B cell (primary cell): ENCODE results near the gene UTS2B. TPM values are rescaled to one million over a fixed set of nuclear protein-coding genes. Genes with fewer than 3 reads are reported as not detected.

ENCODE experiments used
- ATAC-seq: fragments of 200-7000 bp; cut with Tn5 transposase; one replicate; pipeline ENCODE4 v1.10.0; 2021; ENCODE audit warnings: low read depth, mild to moderate bottlenecking, moderate number of reproducible peaks, moderate library complexity
- CTCF ChIA-PET: fragments of 350-600 bp; sonication (Branson Sonifier 250); formaldehyde crosslinking; loops from one replicate; lab custom pipeline; 2021; ENCODE audit warnings: antibody characterized with exemption, inconsistent platforms; lab: Charles Lee
- POLR2A ChIA-PET: fragments of 350-600 bp; sonication (Branson Sonifier 250); formaldehyde crosslinking; loops from one replicate; lab custom pipeline; 2021; ENCODE audit warnings: antibody characterized with exemption; lab: Charles Lee
- DNase-seq: peaks from one replicate; pipeline ENCODE4 v3.0.0; 2013
- H2AFZ ChIP-seq: 2 replicates; pipeline ENCODE4 v1.6.1; 2012; ENCODE audit warnings: mild to moderate bottlenecking, low read depth, low read length; ENCODE audit not compliant: insufficient read depth, poor library complexity, severe bottlenecking
- H3K27ac ChIP-seq, 2 donors: 1 replicate in 1 of 2; 2 replicates in 1 of 2; pipeline ENCODE4 v1.5.1; 2012 to 2013; ENCODE audit warnings: low read length in 2 of 2, mild to moderate bottlenecking in 2 of 2, moderate library complexity in 1 of 2
- H3K27me3 ChIP-seq, 4 experiments: fragments of 200-600 bp in 1 of 4; sonication (generic) in 1 of 4; replicated peaks in 1 of 4; 1 replicate in 2 of 4; 2 replicates in 2 of 4; pipeline versions ENCODE4 v1.6.1 to v1.7.0; 2013 to 2016; ENCODE audit warnings: low read length in 3 of 4, mild to moderate bottlenecking in 2 of 4, mixed read lengths in 1 of 4, moderate library complexity in 1 of 4; ENCODE audit not compliant: insufficient read depth in 4 of 4, control insufficient read depth in 3 of 4; ENCODE audit errors: control extremely low read depth in 1 of 4
- H3K36me3 ChIP-seq, 2 experiments: replicated peaks in 1 of 2; 1 replicate in 1 of 2; 2 replicates in 1 of 2; pipeline versions ENCODE4 v1.6.1 to v1.7.1; 2013; ENCODE audit warnings: low read length in 1 of 2; ENCODE audit not compliant: insufficient read depth in 2 of 2, control insufficient read depth in 1 of 2; ENCODE audit errors: control extremely low read depth in 1 of 2, extremely low read depth in 1 of 2
- H3K4me1 ChIP-seq, 2 donors: fragments of 200-600 bp in 1 of 2; sonication (generic) in 1 of 2; 1 replicate in 1 of 2; 2 replicates in 1 of 2; pipeline versions ENCODE4 v1.5.1 to v1.6.1; 2013 to 2017; ENCODE audit warnings: low read length in 2 of 2; ENCODE audit not compliant: control insufficient read depth in 2 of 2, insufficient read depth in 2 of 2
- H3K4me2 ChIP-seq: replicated peaks from 2 replicates; pipeline ENCODE3; 2012; ENCODE audit warnings: mild to moderate bottlenecking, low read depth, low read length; ENCODE audit not compliant: poor library complexity, severe bottlenecking
- H3K4me3 ChIP-seq, 5 experiments: fragments of 200-600 bp in 1 of 5; sonication (generic) in 1 of 5; 1 replicate in 3 of 5; 2 replicates in 2 of 5; pipeline versions ENCODE4 v1.5.1 to v1.7.0; 2011 to 2016; ENCODE audit warnings: low read length in 4 of 5, mild to moderate bottlenecking in 4 of 5, low read depth in 2 of 5, control low read depth in 1 of 5, moderate library complexity in 1 of 5; ENCODE audit not compliant: insufficient read depth in 1 of 5; ENCODE audit errors: control extremely low read depth in 1 of 5, extremely low read depth in 1 of 5
- H3K79me2 ChIP-seq: fragments of 200-600 bp; sonication (generic); one replicate; pipeline ENCODE4 v1.6.0; 2016; ENCODE audit warnings: low read length; ENCODE audit not compliant: control insufficient read depth, insufficient read depth
- H3K9ac ChIP-seq: fragments of 200-600 bp; sonication (generic); 2 replicates; pipeline ENCODE4 v1.6.1; 2017; ENCODE audit warnings: mild to moderate bottlenecking, low read length, moderate library complexity
- H3K9me3 ChIP-seq, 3 donors: one replicate each; pipeline versions ENCODE4 v1.6.1 to v1.7.1; 2013; ENCODE audit warnings: low read length in 2 of 3; ENCODE audit not compliant: control insufficient read depth in 2 of 3, insufficient read depth in 1 of 3; ENCODE audit errors: control extremely low read depth in 1 of 3
- H4K20me1 ChIP-seq: 2 replicates; pipeline ENCODE4 v1.6.0; 2012; ENCODE audit warnings: mild to moderate bottlenecking, low read length; ENCODE audit not compliant: insufficient read depth, control insufficient read depth, poor library complexity, severe bottlenecking
- H3K27ac Mint-ChIP-seq: one replicate; pipeline ENCODE4 v1.8.0; 2021; ENCODE audit warnings: mixed read lengths
- H3K27me3 Mint-ChIP-seq: one replicate; pipeline ENCODE4 v1.8.0; 2021; ENCODE audit warnings: mixed read lengths
- H3K4me1 Mint-ChIP-seq: one replicate; pipeline ENCODE4 v1.8.0; 2021; ENCODE audit warnings: mixed read lengths
- H3K4me3 Mint-ChIP-seq: one replicate; pipeline ENCODE4 v1.8.0; 2021; ENCODE audit warnings: mixed read lengths
- H3K9me3 Mint-ChIP-seq: one replicate; pipeline ENCODE4 v1.8.0; 2022; ENCODE audit warnings: mixed read lengths; ENCODE audit not compliant: insufficient read depth
- CTCF ChIP-seq: fragments of 200-600 bp; IDR thresholded peaks from one replicate; pipeline ENCODE4 v1.8.0; 2022; ENCODE audit warnings: antibody characterized with exemption, mild to moderate bottlenecking
- EZH2 ChIP-seq: IDR thresholded peaks from 2 replicates; pipeline ENCODE4 v1.6.1; 2012; ENCODE audit warnings: borderline replicate concordance, low read depth, mild to moderate bottlenecking, moderate library complexity, low read length; ENCODE audit not compliant: insufficient read depth, poor library complexity, severe bottlenecking
- WGBS: methylation state at CpG from one replicate; pipeline ENCODE4 v1.1.5; 2013; ENCODE audit warnings: missing lambda C conversion rate; ENCODE audit not compliant: insufficient coverage; 5-methylcytosine and 5-hydroxymethylcytosine counted together
- intact Hi-C: fragments of 100-400 bp; cut with micrococcal nuclease; formaldehyde crosslinking; loops from one replicate; pipeline ENCODE4 v1.10.0; 2022
- polyA plus RNA-seq: library from polyadenylated mRNA; depleted of rRNA; stranded (reverse); fragments of >200 nt; gene quantifications from 2 replicates; pipeline ENCODE4 v1.2.3, GENCODE V29; 2012
- total RNA-seq, 2 donors: library from RNA; stranded (reverse); fragments of 120-200 nt in 1 of 2; gene quantifications; 1 replicate in 1 of 2; 2 replicates in 1 of 2; pipeline versions ENCODE4 v1.2.3 to v1.2.4, GENCODE V29; 2013 to 2022

Gene UTS2B
- total and polyA plus RNA-seq, 2 donors (not counting 1 experiment from before 2014, with no cell fraction given), result 1.8 to 2.0 TPM

DNA sequence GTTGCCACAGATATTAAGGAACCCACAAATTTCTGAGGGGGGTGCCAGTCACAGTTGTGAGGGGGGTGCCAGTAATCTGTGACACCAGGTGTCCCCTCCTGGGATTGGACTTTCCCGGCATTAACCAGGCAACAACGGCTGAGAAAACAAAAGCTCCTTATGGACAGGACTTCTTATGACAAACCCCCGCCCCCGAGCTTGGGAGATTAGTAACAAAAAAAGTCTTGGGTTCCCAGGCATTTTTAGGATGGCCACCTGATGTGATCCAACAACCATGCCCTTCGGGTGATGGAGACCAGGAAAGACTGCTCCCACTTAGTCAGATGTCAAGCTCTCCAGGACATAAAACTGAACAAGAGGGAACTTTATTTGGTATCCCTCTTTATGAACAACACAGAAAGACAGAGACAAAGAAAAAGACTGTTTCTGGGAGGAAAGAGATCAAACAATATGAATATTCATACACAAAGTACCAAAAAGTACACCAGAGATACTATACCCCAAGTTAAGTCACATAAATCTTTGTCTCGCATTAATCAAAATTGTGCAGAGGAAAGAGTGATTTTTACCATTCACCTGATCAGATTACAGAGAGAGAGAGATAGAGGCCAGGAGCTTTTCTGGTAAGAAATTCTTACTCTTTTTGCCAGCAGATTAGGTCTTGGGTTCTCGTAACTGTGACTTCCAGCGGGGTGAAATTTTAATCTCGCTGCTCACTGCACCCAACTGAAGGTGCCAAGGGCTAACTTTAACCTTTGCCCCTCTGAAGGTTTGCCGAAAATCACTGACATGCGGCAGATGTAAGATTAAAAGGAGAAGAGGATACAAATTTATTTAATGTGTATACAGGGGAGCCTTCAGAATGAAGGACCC, 69.7 kb downstream of the UTS2B start:
- no peaks in the 10 kb centered on the region for H4K20me1 ChIP-seq
- H3K4me1 ChIP-seq, result peaks cover 27 to 52% of the 10 kb centered on the region in 2 donors
- no peaks in the 10 kb centered on the region for H3K36me3 ChIP-seq
- ChIA-PET POLR2A (no interaction called here), CTCF (interaction anchor here (0.6 to 0.7 kb wide), 2 partner anchors 12 to 1451 kb away, joined by 3 read pairs; no protein-coding TSS in a partner anchor)
- peak overlapping the region in 1 of 2 donors; percentile 59 for H3K27ac ChIP-seq
- Mint-ChIP-seq H3K4me3 (no peak overlapping the region), H3K4me1 (peaks cover 54% of the 10 kb centered on the region), H3K9me3 (no peaks in the 10 kb centered on the region), H3K27me3 (no peaks in the 10 kb centered on the region), H3K27ac (peak overlapping the region; percentile 87)
- no peaks in the 10 kb centered on the region for H3K9me3 ChIP-seq
- WGBS, result 92% methylated on average over 7 of the region's 11 CpGs
- no peak for TF ChIP-seq CTCF
- TF ChIP-seq EZH2, result no peak
- ATAC-seq (no peak), DNase-seq (no peak)
- no peak overlapping the region for H3K4me3 ChIP-seq
- peak overlapping the region; percentile 53 for H2AFZ ChIP-seq
- H3K79me2 ChIP-seq, result no peaks in the 10 kb centered on the region
- intact Hi-C loops, result no loop called here
- H3K27me3 ChIP-seq, result no peaks in the 10 kb centered on the region
- H3K9ac ChIP-seq, result no peak overlapping the region
- no peak overlapping the region for H3K4me2 ChIP-seq

- WGBS, result 50% methylated on average over 1 of the region's 1 CpG
- Mint-ChIP-seq H3K27ac (peak overlapping the region; percentile 64), H3K4me3 (peak overlapping the region; percentile 59), H3K4me1 (peaks cover 64% of the 10 kb centered on the region), H3K27me3 (no peaks in the 10 kb centered on the region), H3K9me3 (no peaks in the 10 kb centered on the region)
- H3K27me3 ChIP-seq, result no peaks in the 10 kb centered on the region
- no peak overlapping the region for H2AFZ ChIP-seq
- H3K27ac ChIP-seq, result peak overlapping the region in 1 of 2 donors; percentile 67
- H3K4me1 ChIP-seq, result peaks cover 34 to 59% of the 10 kb centered on the region in 2 donors
- POLR2A ChIA-PET, result interaction anchor here (0.7 kb wide), 1 partner anchor 69 kb away, joined by 3 read pairs; no protein-coding TSS in a partner anchor
- no peaks in the 10 kb centered on the region for H3K36me3 ChIP-seq
- H3K4me2 ChIP-seq, result peak overlapping the region; percentile 52
- no peak for ATAC-seq
- H3K9me3 ChIP-seq, result no peaks in the 10 kb centered on the region
- CTCF ChIA-PET, result no interaction called here
- intact Hi-C loops, result no loop called here
- H3K4me3 ChIP-seq, result peak overlapping the region in 1 of 5 experiments; percentile 16
- no peak for DNase-seq
- no peak overlapping the region for H3K9ac ChIP-seq
- H4K20me1 ChIP-seq, result no peaks in the 10 kb centered on the region
- H3K79me2 ChIP-seq, result no peaks in the 10 kb centered on the region
- TF ChIP-seq CTCF (no peak), EZH2 (no peak)
These were observed 70.8 kb downstream of the UTS2B start for GRCh38 chr3:191259486-191259885.
